Neuron (in vitro differentiated cells): ENCODE measurements around the gene C1orf105.
"Not testable (repeated sequence)": the region's sequence is repeated elsewhere in the genome, so short reads cannot be mapped to it uniquely, and the experiment has no call there.

Source experiments
- H2AFZ ChIP-seq: one replicate; pipeline ENCODE4 v1.6.1; 2013; ENCODE audit warnings: low read depth, mild to moderate bottlenecking, inconsistent platforms, low read length, moderate library complexity
- H3K27me3 ChIP-seq: one replicate; pipeline ENCODE4 v1.6.1; 2013; ENCODE audit warnings: low read length; ENCODE audit not compliant: insufficient read depth
- H3K36me3 ChIP-seq: one replicate; pipeline ENCODE4 v1.6.1; 2013; ENCODE audit warnings: low read length; ENCODE audit not compliant: insufficient read depth
- H3K4me1 ChIP-seq: one replicate; pipeline ENCODE4 v1.6.1; 2013; ENCODE audit warnings: low read length; ENCODE audit not compliant: insufficient read depth
- H3K4me3 ChIP-seq: 2 replicates; pipeline ENCODE4 v1.5.1; 2013; ENCODE audit warnings: mild to moderate bottlenecking, low read length, moderate library complexity
- H3K9me3 ChIP-seq: one replicate; pipeline ENCODE4 v1.6.1; 2013; ENCODE audit warnings: low read length

Gene C1orf105

GRCh38 chr1:172420385-172420784 is at the start of gene C1orf105:
Gene C1orf105, plus strand, starts transcription at chr1:172420685. Its CDS starts 201 bp downstream, at chr1:172420886.
- peaks cover 2% of the 10 kb centered on the region for H3K9me3 ChIP-seq
- no peak within 1 kb of the TSS for H3K4me3 ChIP-seq
- no peak within 1 kb of the TSS for H2AFZ ChIP-seq
- no peaks in the 10 kb centered on the region for H3K36me3 ChIP-seq
- no peaks in the 10 kb centered on the region for H3K27me3 ChIP-seq
- no peaks in the 10 kb centered on the region for H3K4me1 ChIP-seq

- H3K4me1 ChIP-seq, H3K27me3 ChIP-seq, H3K9me3 ChIP-seq, H2AFZ ChIP-seq, H3K36me3 ChIP-seq, H3K4me3 ChIP-seq: not testable (repeated sequence)
Measured at GRCh38 chr1:172371646-172372045, 48.8 kb upstream of the C1orf105 start.

GRCh38 chr1:172373864-172374263 is 46.6 kb upstream of the C1orf105 start:
- Histone ChIP-seq H3K27me3 (no peaks in the 10 kb centered on the region), H3K36me3 (no peaks in the 10 kb centered on the region), H2AFZ (no peak overlapping the region), H3K4me1 (no peaks in the 10 kb centered on the region), H3K9me3 (no peaks in the 10 kb centered on the region), H3K4me3 (no peak overlapping the region)

GRCh38 chr1:172375211-172375631 is 45.3 kb upstream of the C1orf105 start:
- Histone ChIP-seq H3K9me3 (no peaks in the 10 kb centered on the region), H3K4me1 (no peaks in the 10 kb centered on the region), H3K4me3 (no peak overlapping the region), H2AFZ (no peak overlapping the region), H3K27me3 (no peaks in the 10 kb centered on the region), H3K36me3 (no peaks in the 10 kb centered on the region)

- H2AFZ ChIP-seq, result no peak overlapping the region
- H3K27me3 ChIP-seq, result no peaks in the 10 kb centered on the region
- no peaks in the 10 kb centered on the region for H3K4me1 ChIP-seq
- no peaks in the 10 kb centered on the region for H3K9me3 ChIP-seq
- H3K4me3 ChIP-seq, result no peak overlapping the region
- no peaks in the 10 kb centered on the region for H3K36me3 ChIP-seq
Measured at GRCh38 chr1:172376431-172376830, 44.1 kb upstream of the C1orf105 start.

- no peaks in the 10 kb centered on the region for H3K27me3 ChIP-seq
- no peak overlapping the region for H2AFZ ChIP-seq
- H3K4me1 ChIP-seq, result no peaks in the 10 kb centered on the region
- no peaks in the 10 kb centered on the region for H3K9me3 ChIP-seq
- H3K4me3 ChIP-seq, result no peak overlapping the region
- no peaks in the 10 kb centered on the region for H3K36me3 ChIP-seq
Measured at GRCh38 chr1:172377565-172377964, 42.9 kb upstream of the C1orf105 start.

GRCh38 chr1:172378109-172378760 is 42.2 kb upstream of the C1orf105 start:
- no peak overlapping the region for H2AFZ ChIP-seq
- H3K9me3 ChIP-seq, result no peaks in the 10 kb centered on the region
- H3K36me3 ChIP-seq, result no peaks in the 10 kb centered on the region
- no peaks in the 10 kb centered on the region for H3K27me3 ChIP-seq
- H3K4me1 ChIP-seq, result peaks cover 3% of the 10 kb centered on the region
- H3K4me3 ChIP-seq, result no peak overlapping the region

- Histone ChIP-seq H3K36me3 (no peaks in the 10 kb centered on the region), H3K27me3 (no peaks in the 10 kb centered on the region), H3K4me1 (peaks cover 13% of the 10 kb centered on the region), H2AFZ (no peak overlapping the region), H3K4me3 (no peak overlapping the region), H3K9me3 (no peaks in the 10 kb centered on the region)
Measured at GRCh38 chr1:172380441-172381244, 39.8 kb upstream of the C1orf105 start.

- no peaks in the 10 kb centered on the region for H3K36me3 ChIP-seq
- H2AFZ ChIP-seq, result no peak overlapping the region
- H3K27me3 ChIP-seq, result no peaks in the 10 kb centered on the region
- peaks cover 13% of the 10 kb centered on the region for H3K4me1 ChIP-seq
- H3K9me3 ChIP-seq, result no peaks in the 10 kb centered on the region
- H3K4me3 ChIP-seq, result no peak overlapping the region
Measured at GRCh38 chr1:172381946-172382345, 38.5 kb upstream of the C1orf105 start.

- Histone ChIP-seq H3K9me3 (no peaks in the 10 kb centered on the region), H3K4me3 (no peak overlapping the region), H3K36me3 (no peaks in the 10 kb centered on the region), H3K4me1 (peaks cover 13% of the 10 kb centered on the region), H2AFZ (no peak overlapping the region), H3K27me3 (no peaks in the 10 kb centered on the region)
Measured at GRCh38 chr1:172382406-172382805, 38.1 kb upstream of the C1orf105 start.

GRCh38 chr1:172382990-172383389 is 37.5 kb upstream of the C1orf105 start:
- Histone ChIP-seq H3K4me3 (no peak overlapping the region), H3K4me1 (peaks cover 13% of the 10 kb centered on the region), H3K36me3 (no peaks in the 10 kb centered on the region), H3K27me3 (no peaks in the 10 kb centered on the region), H3K9me3 (no peaks in the 10 kb centered on the region), H2AFZ (no peak overlapping the region)

- Histone ChIP-seq H3K4me1 (peaks cover 13% of the 10 kb centered on the region), H2AFZ (no peak overlapping the region), H3K4me3 (no peak overlapping the region), H3K9me3 (no peaks in the 10 kb centered on the region), H3K36me3 (no peaks in the 10 kb centered on the region), H3K27me3 (no peaks in the 10 kb centered on the region)
Measured at GRCh38 chr1:172383536-172383935, 36.9 kb upstream of the C1orf105 start.

- peaks cover 13% of the 10 kb centered on the region for H3K4me1 ChIP-seq
- no peaks in the 10 kb centered on the region for H3K9me3 ChIP-seq
- H2AFZ ChIP-seq, result no peak overlapping the region
- no peaks in the 10 kb centered on the region for H3K27me3 ChIP-seq
- no peaks in the 10 kb centered on the region for H3K36me3 ChIP-seq
- H3K4me3 ChIP-seq, result no peak overlapping the region
Measured at GRCh38 chr1:172384656-172385055, 35.8 kb upstream of the C1orf105 start.
